Neural crest cell (in vitro differentiated cells): ENCODE results near the gene XPA. TPM values are rescaled to one million over a fixed set of nuclear protein-coding genes. Genes with fewer than 3 reads are reported as not detected.
"Not testable (repeated sequence)": the region's sequence is repeated elsewhere in the genome, so short reads cannot be mapped to it uniquely, and the experiment has no call there.

Source experiments
- DNase-seq: peaks from one replicate; pipeline ENCODE4 v3.0.0; 2021; ENCODE audit warnings: low read depth, mixed read lengths, low spot score
- H3K27ac Mint-ChIP-seq: one replicate; pipeline ENCODE4 v1.8.0; 2021; ENCODE audit warnings: mild to moderate bottlenecking, mixed read lengths; ENCODE audit not compliant: unreplicated experiment
- H3K27me3 Mint-ChIP-seq: 2 replicates; pipeline ENCODE4 v1.8.0; 2021; ENCODE audit warnings: low read depth, mild to moderate bottlenecking, mixed read lengths
- H3K36me3 Mint-ChIP-seq: 2 replicates; pipeline ENCODE4 v1.8.0; 2021; ENCODE audit warnings: low read depth, mild to moderate bottlenecking, mixed read lengths
- H3K4me1 Mint-ChIP-seq: 2 replicates; pipeline ENCODE4 v1.8.0; 2021; ENCODE audit warnings: mixed read lengths
- H3K4me3 Mint-ChIP-seq: one replicate; pipeline ENCODE4 v1.8.0; 2021; ENCODE audit warnings: mild to moderate bottlenecking, mixed read lengths
- H3K9me3 Mint-ChIP-seq: 2 replicates; pipeline ENCODE4 v1.8.0; 2021; ENCODE audit warnings: mixed read lengths
- CTCF ChIP-seq: fragments of 200-600 bp; sonication (generic); conservative IDR thresholded peaks from 2 replicates; pipeline ENCODE4 v1.5.0; 2021; ENCODE audit warnings: antibody characterized with exemption, mild to moderate bottlenecking
- total RNA-seq: library from RNA; stranded (reverse); gene quantifications from 2 replicates; pipeline ENCODE4 v1.2.1, GENCODE V29; 2021

The XPA gene
- total RNA-seq, 1 donor from 2014 or later: 15.6 TPM

GRCh38 chr9:97703437-97704344 is 6.6 kb upstream of the XPA start:
- no peak for DNase-seq
- H3K9me3 Mint-ChIP-seq: no peaks in the 10 kb centered on the region
- no peak for TF ChIP-seq CTCF
- H3K4me3 Mint-ChIP-seq: no peak overlapping the region
- H3K36me3 Mint-ChIP-seq: no peaks in the 10 kb centered on the region
- H3K27me3 Mint-ChIP-seq: peaks cover 56% of the 10 kb centered on the region
- H3K4me1 Mint-ChIP-seq: peaks cover 4% of the 10 kb centered on the region
- H3K27ac Mint-ChIP-seq: no peak overlapping the region

- not testable (repeated sequence) for DNase-seq, H3K9me3 Mint-ChIP-seq, H3K27ac Mint-ChIP-seq, H3K36me3 Mint-ChIP-seq
- Mint-ChIP-seq H3K4me1 (peaks cover 28% of the 10 kb centered on the region), H3K27me3 (peaks cover 19% of the 10 kb centered on the region), H3K4me3 (peak overlapping the region; percentile 4)
Observed at GRCh38 chr9:97699824-97700223, 2.7 kb upstream of the XPA start.

- H3K9me3 Mint-ChIP-seq, H3K4me3 Mint-ChIP-seq, H3K36me3 Mint-ChIP-seq, H3K27ac Mint-ChIP-seq, DNase-seq: not testable (repeated sequence)
- peaks cover 33% of the 10 kb centered on the region for H3K4me1 Mint-ChIP-seq
- peaks cover 13% of the 10 kb centered on the region for H3K27me3 Mint-ChIP-seq
Observed at GRCh38 chr9:97699281-97699680, 2.1 kb upstream of the XPA start.

- Mint-ChIP-seq H3K27me3 (peaks cover 11% of the 10 kb centered on the region), H3K27ac (no peak overlapping the region), H3K4me1 (peaks cover 37% of the 10 kb centered on the region), H3K4me3 (no peak overlapping the region), H3K36me3 (no peaks in the 10 kb centered on the region), H3K9me3 (no peaks in the 10 kb centered on the region)
- TF ChIP-seq CTCF: no peak
- DNase-seq: no peak
Observed at GRCh38 chr9:97698865-97699264, 1.7 kb upstream of the XPA start.

- no peak for DNase-seq
- H3K9me3 Mint-ChIP-seq: no peaks in the 10 kb centered on the region
- H3K27me3 Mint-ChIP-seq: peaks cover 3% of the 10 kb centered on the region
- no peak overlapping the region for H3K27ac Mint-ChIP-seq
- H3K36me3 Mint-ChIP-seq: no peaks in the 10 kb centered on the region
- H3K4me3 Mint-ChIP-seq: peak overlapping the region; percentile 92
- H3K4me1 Mint-ChIP-seq: peaks cover 41% of the 10 kb centered on the region
- TF ChIP-seq CTCF: no peak
Observed at GRCh38 chr9:97697837-97698236, 697 bp upstream of the XPA start.

GRCh38 chr9:97695995-97696802 is 941 bp downstream of the XPA start:
- peak overlapping the region; percentile 92 for H3K4me3 Mint-ChIP-seq
- no peak for TF ChIP-seq CTCF
- no peak for DNase-seq
- H3K27me3 Mint-ChIP-seq: peaks cover under 1% of the 10 kb centered on the region
- no peaks in the 10 kb centered on the region for H3K9me3 Mint-ChIP-seq
- H3K4me1 Mint-ChIP-seq: peaks cover 41% of the 10 kb centered on the region
- H3K27ac Mint-ChIP-seq: peak overlapping the region; percentile 90
- no peaks in the 10 kb centered on the region for H3K36me3 Mint-ChIP-seq
